Ovary (tissue), 9 donors: ENCODE results near the gene OR5M11. TPM values are rescaled to one million over a fixed set of nuclear protein-coding genes. Genes with fewer than 3 reads are reported as not detected.

Source experiments
- DNase-seq, 5 donors: peaks; one replicate each; pipeline ENCODE4 v3.0.0-alpha.2; 2019 to 2020
- H3K27ac ChIP-seq, 2 donors: fragments of 200-600 bp; one replicate each; pipeline versions ENCODE4 v1.5.1 to v1.8.0; 2019 to 2022
- H3K27me3 ChIP-seq: fragments of 200-600 bp; one replicate; pipeline ENCODE4 v1.8.0; 2022
- H3K36me3 ChIP-seq: fragments of 200-600 bp; sonication (generic); one replicate; pipeline ENCODE4 v1.5.1; 2019
- H3K4me1 ChIP-seq: one replicate; pipeline ENCODE4 v1.8.1; 2013; ENCODE audit warnings: mild to moderate bottlenecking, moderate library complexity; ENCODE audit not compliant: insufficient read depth
- H3K4me3 ChIP-seq: fragments of 200-600 bp; sonication (generic); one replicate; pipeline ENCODE4 v1.5.1; 2017
- H3K9me3 ChIP-seq, 2 donors: fragments of 200-600 bp in 1 of 2; sonication (generic) in 1 of 2; one replicate each; pipeline versions ENCODE4 v1.5.1 to v1.8.1; 2013 to 2019; ENCODE audit warnings: mild to moderate bottlenecking in 1 of 2, moderate library complexity in 1 of 2
- CTCF ChIP-seq, 3 donors: fragments of 450-650 bp in 2 of 3; fragments of 200-600 bp in 1 of 3; IDR thresholded peaks; one replicate each; pipeline versions ENCODE4 v1.5.1 to v1.8.0; 2016 to 2022; ENCODE audit warnings: antibody characterized with exemption in 3 of 3, mild to moderate bottlenecking in 1 of 3
- EP300 ChIP-seq: sonication (generic); formaldehyde crosslinking; IDR thresholded peaks from one replicate; pipeline ENCODE4 v1.6.1; 2017; ENCODE audit warnings: antibody characterized with exemption
- POLR2A ChIP-seq: fragments of 450-650 bp; IDR thresholded peaks from one replicate; pipeline ENCODE4 v1.6.1; 2017; ENCODE audit warnings: antibody characterized with exemption, mild to moderate bottlenecking, moderate library complexity
- WGBS, 3 donors: extraction: QIAGEN DNeasy Blood & Tissue Kit in 1 of 3; methylation state at CpG; one replicate each; pipeline versions ENCODE4 v1.1.5 to v1.1.7; 2013 to 2017; 5-methylcytosine and 5-hydroxymethylcytosine counted together
- intact Hi-C, 4 donors: fragments of 100-400 bp; cut with DNase I; formaldehyde crosslinking; loops; one replicate each; pipeline versions ENCODE4 v1.11.0 to v1.15.1; 2022 to 2023
- polyA plus RNA-seq, 2 donors: library from polyadenylated mRNA; stranded (reverse); fragments of 200-250 nt in 1 of 2; fragments of 350-450 nt in 1 of 2; fragmentation: Illumina TruSeq in 1 of 2; extraction: RNeasy Lipid Tissue Mini Kit (QIAGEN cat#74804) in 1 of 2; gene quantifications; one replicate each; pipeline ENCODE4 v1.2.3, GENCODE V29; 2013 to 2014
- total RNA-seq, 7 donors: library from RNA; depleted of rRNA in 2 of 7; stranded (reverse); fragments of >200 nt in 2 of 7; fragmentation: NEBNext Ultra II Directional in 3 of 7; extraction: Animal tissue kit (Norgen Biotek cat#: 25700) in 3 of 7; gene quantifications; one replicate each; pipeline versions ENCODE4 v1.1.0 to v1.2.4, GENCODE V29; 2016 to 2023
- donor health status: DM: no; HTN: no; CAD: no; lungs with moderate emphysema.
- donor health status: DM: no; HTN: no; CAD: no.
- donor health status: Bipolar disorder and iron deficiency.
- donor health status: DM: yes; HTN: yes; CAD: no.
- donor health status: DM: no; HTN: no; CAD: no.
- donor health status: DM: yes; HTN: yes; CAD: no.

Gene OR5M11
- total and polyA plus RNA-seq, 9 donors, result not detected

GRCh38 chr11:56495117-56495516, 47.9 kb downstream of the OR5M11 start:
- Histone ChIP-seq H3K9me3 (no peaks in the 10 kb centered on the region), H3K4me1 (no peaks in the 10 kb centered on the region), H3K36me3 (no peaks in the 10 kb centered on the region), H3K27me3 (no peaks in the 10 kb centered on the region), H3K4me3 (no peak overlapping the region), H3K27ac (no peak overlapping the region)
- intact Hi-C loops, result no loop called here
- no peak for DNase-seq
- TF ChIP-seq POLR2A, result no peak
- TF ChIP-seq CTCF (IDR thresholded peaks at IDR 0.05), result no peak
- TF ChIP-seq EP300, result no peak
- 68 to 80% (median 73%) methylated on average over 2 of the region's 2 CpGs for WGBS, 3 donors

Other genes with a start within 250 kb of the OR5M11 start
- gene OR8K3, start 228.1 kb downstream of the OR5M11 start, total RNA-seq, result not detected
- not detected for gene OR8K3, start 228.1 kb downstream of the OR5M11 start, polyA plus RNA-seq
- gene OR8K1, start 197.2 kb downstream of the OR5M11 start, total RNA-seq, result not detected
- not detected for gene OR8K1, start 197.2 kb downstream of the OR5M11 start, polyA plus RNA-seq
- not detected for gene OR8J1, start 189.0 kb downstream of the OR5M11 start, total RNA-seq
- not detected for gene OR8J1, start 189.0 kb downstream of the OR5M11 start, polyA plus RNA-seq
- not detected for gene OR8U1, start 167.6 kb downstream of the OR5M11 start, total RNA-seq
- gene OR8U1, start 167.6 kb downstream of the OR5M11 start, polyA plus RNA-seq, result not detected
- not detected for gene OR5AL1, start 130.6 kb downstream of the OR5M11 start, total RNA-seq
- not detected for gene OR5AL1, start 130.6 kb downstream of the OR5M11 start, polyA plus RNA-seq
- not detected for gene OR5M3, start 69.9 kb downstream of the OR5M11 start, total RNA-seq
- gene OR5M3, start 69.9 kb downstream of the OR5M11 start, polyA plus RNA-seq, result not detected
- not detected for gene OR5M8, start 51.9 kb downstream of the OR5M11 start, total RNA-seq
- not detected for gene OR5M8, start 51.9 kb downstream of the OR5M11 start, polyA plus RNA-seq
- not detected for gene OR5M10, start 34.5 kb upstream of the OR5M11 start, total RNA-seq
- not detected for gene OR5M10, start 34.5 kb upstream of the OR5M11 start, polyA plus RNA-seq
- not detected for gene OR5M1, start 71.6 kb upstream of the OR5M11 start, total RNA-seq
- gene OR5M1, start 71.6 kb upstream of the OR5M11 start, polyA plus RNA-seq, result not detected
- gene OR5AP2, start 99.2 kb upstream of the OR5M11 start, total RNA-seq, result not detected
- gene OR5AP2, start 99.2 kb upstream of the OR5M11 start, polyA plus RNA-seq, result not detected
- gene OR5AR1, start 120.4 kb upstream of the OR5M11 start, total RNA-seq, result not detected
- gene OR5AR1, start 120.4 kb upstream of the OR5M11 start, polyA plus RNA-seq, result not detected
- not detected for gene OR9G1, start 155.8 kb upstream of the OR5M11 start, total RNA-seq
- gene OR9G1, start 155.8 kb upstream of the OR5M11 start, polyA plus RNA-seq, result not detected
- not detected for gene OR9G4, start 205.4 kb upstream of the OR5M11 start, total RNA-seq
- gene OR9G4, start 205.4 kb upstream of the OR5M11 start, polyA plus RNA-seq, result not detected